Measurements from ENCODE around the gene SEMA6A.

SEMA6A gene

DNA sequence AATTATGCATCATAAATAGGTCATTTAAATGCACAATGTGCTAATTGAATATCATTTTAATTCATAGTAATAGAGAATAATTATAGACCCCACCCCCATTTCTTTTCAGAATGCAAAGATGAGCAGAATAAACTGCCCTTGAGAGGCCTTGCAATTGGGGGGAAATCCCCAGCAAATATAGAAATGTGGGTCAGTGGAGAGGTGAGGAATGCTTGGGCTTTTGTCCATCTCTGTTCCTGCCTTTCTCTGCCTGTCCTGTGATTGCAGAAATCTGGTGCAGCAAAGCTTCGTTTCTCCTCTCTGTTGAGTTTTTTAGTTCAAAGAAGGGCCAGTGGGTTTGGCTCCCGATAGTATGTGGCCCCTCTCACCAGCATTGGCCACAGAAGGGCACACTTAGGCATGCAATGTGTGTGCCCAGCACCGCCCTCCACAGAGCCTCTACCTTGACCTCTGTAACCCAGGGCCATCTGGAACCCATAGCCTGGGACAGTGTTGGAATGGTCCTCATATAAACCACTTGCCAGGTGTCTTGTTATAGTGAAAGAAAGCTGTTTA is 164.2 kb downstream of the SEMA6A start:
- TF ChIP-seq CTCF (IDR thresholded peaks at IDR 0.05; ENCODE audit: extremely low read depth, insufficient read depth, missing control alignments): no peak
- in situ Hi-C loops (cut with MboI; ENCODE audit: low pct_unique_long_range_greater_than_20kb, low sequenced_read_pairs, unreplicated experiment): no loop called here
- no peak for DNase-seq (ENCODE audit: low spot score)

DNA sequence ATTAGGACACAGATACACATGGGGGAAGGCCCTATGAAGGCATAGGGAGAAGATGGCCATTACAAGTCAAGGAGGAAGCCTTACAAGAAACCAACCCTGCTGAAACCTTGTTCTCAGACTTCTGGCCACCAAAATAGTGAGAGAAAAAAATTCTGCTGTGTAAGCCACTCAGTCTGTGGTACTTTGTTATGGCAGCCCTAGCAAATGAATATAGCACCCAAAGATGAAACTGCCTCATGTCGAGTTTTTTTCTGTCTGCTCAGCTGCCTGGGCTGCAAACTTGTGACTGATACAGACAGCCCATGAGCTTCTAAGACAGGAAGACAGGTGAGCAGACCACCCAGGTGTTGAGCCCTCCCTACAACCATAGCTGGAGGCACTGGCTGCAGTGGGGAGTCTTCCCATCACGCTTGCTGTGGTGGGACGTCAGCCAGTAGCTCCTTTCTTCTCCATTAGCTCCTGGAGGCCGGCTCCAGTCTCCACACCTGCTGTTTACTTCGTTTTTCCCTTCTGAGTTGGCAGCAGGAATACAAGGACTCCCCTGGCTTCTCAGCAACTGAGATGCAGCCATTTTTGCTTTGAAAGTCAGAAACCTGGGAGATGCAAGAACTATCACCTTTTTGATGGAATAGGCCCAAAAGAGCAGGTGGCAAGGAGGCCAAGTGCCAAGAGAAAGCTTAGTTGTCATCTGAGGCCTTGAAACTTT is 164.9 kb downstream of the SEMA6A start:
- in situ Hi-C loops (cut with MboI; ENCODE audit: low pct_unique_long_range_greater_than_20kb, low sequenced_read_pairs, unreplicated experiment): no loop called here
- no peak for DNase-seq (ENCODE audit: low spot score)
- no peak for TF ChIP-seq CTCF (IDR thresholded peaks at IDR 0.05; ENCODE audit: extremely low read depth, insufficient read depth, missing control alignments)

GRCh38 chr5:116406306-116407041 is 168.1 kb downstream of the SEMA6A start:
- no peak for TF ChIP-seq CTCF (IDR thresholded peaks at IDR 0.05; ENCODE audit: extremely low read depth, insufficient read depth, missing control alignments)
- DNase-seq (ENCODE audit: low spot score): no peak
- in situ Hi-C loops (cut with MboI; ENCODE audit: low pct_unique_long_range_greater_than_20kb, low sequenced_read_pairs, unreplicated experiment): no loop called here

DNA sequence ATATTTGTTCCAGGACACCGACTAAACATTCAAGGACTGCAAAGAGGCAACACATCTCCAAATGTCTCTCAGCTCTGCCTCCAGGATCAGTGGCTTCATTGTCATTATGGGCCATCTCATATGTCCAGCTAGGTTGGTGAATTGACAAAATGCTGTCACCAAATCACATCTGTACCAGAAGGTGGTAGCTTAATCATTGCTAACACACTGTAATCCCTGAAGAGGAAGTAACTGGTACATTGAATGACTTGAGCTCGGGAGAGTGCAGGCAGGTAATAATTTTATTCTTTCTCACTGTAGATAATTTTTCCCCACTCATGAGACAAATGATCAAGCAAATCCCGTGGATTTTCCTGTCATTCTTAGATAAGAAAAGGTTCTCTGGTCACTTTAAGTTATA is 169.8 kb downstream of the SEMA6A start:
- in situ Hi-C loops (cut with MboI; ENCODE audit: low pct_unique_long_range_greater_than_20kb, low sequenced_read_pairs, unreplicated experiment): no loop called here
- DNase-seq (ENCODE audit: low spot score): no peak
- no peak for TF ChIP-seq CTCF (IDR thresholded peaks at IDR 0.05; ENCODE audit: extremely low read depth, insufficient read depth, missing control alignments)

DNA sequence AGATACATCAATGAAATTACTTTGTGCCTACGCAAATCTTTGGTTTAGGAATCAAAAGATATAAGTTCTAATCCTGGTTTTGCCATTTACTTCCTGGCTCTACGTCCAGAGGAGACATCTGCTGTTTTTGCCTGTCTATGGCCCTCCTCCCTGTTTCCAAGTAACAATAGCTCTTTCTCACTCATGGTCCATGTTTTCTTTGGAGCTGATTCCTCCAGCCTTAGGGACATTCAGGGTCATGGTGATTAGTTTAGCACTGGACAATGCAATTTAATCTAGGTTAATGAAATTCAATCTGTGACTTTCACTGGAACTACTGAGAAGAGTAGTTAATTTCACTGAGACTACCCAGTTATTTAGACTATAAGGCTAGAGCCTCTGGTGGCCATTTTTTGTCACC is 170.6 kb downstream of the SEMA6A start:
- no peak for DNase-seq (ENCODE audit: low spot score)
- no peak for TF ChIP-seq CTCF (IDR thresholded peaks at IDR 0.05; ENCODE audit: extremely low read depth, insufficient read depth, missing control alignments)
- in situ Hi-C loops (cut with MboI; ENCODE audit: low pct_unique_long_range_greater_than_20kb, low sequenced_read_pairs, unreplicated experiment): no loop called here

GRCh38 chr5:116402235-116402634 is 172.4 kb downstream of the SEMA6A start:
- DNase-seq (ENCODE audit: low spot score): no peak
- in situ Hi-C loops (cut with MboI; ENCODE audit: low pct_unique_long_range_greater_than_20kb, low sequenced_read_pairs, unreplicated experiment): no loop called here

More at GRCh38 chr5:116402235-116402634, 172.4 kb downstream of the SEMA6A start:
- no peak for TF ChIP-seq CTCF (IDR thresholded peaks at IDR 0.05; ENCODE audit: extremely low read depth, insufficient read depth, missing control alignments)

Measured in GM13977 (cell line).